Skeletal muscle cell (primary cell): ENCODE measurements around the gene MGLL.
A peak's percentile ranks its signal among the peaks of the same experiment; 100 is the strongest.

Experiments
- DNase-seq: peaks from one replicate; pipeline ENCODE4 v3.0.0-alpha.2; 2010; ENCODE audit warnings: low read depth
- H3K4me3 ChIP-seq: 2 replicates; pipeline ENCODE4 v1.5.1; 2011; ENCODE audit warnings: low read depth, mild to moderate bottlenecking, control low read depth, low read length, moderate library complexity

MGLL gene

DNA sequence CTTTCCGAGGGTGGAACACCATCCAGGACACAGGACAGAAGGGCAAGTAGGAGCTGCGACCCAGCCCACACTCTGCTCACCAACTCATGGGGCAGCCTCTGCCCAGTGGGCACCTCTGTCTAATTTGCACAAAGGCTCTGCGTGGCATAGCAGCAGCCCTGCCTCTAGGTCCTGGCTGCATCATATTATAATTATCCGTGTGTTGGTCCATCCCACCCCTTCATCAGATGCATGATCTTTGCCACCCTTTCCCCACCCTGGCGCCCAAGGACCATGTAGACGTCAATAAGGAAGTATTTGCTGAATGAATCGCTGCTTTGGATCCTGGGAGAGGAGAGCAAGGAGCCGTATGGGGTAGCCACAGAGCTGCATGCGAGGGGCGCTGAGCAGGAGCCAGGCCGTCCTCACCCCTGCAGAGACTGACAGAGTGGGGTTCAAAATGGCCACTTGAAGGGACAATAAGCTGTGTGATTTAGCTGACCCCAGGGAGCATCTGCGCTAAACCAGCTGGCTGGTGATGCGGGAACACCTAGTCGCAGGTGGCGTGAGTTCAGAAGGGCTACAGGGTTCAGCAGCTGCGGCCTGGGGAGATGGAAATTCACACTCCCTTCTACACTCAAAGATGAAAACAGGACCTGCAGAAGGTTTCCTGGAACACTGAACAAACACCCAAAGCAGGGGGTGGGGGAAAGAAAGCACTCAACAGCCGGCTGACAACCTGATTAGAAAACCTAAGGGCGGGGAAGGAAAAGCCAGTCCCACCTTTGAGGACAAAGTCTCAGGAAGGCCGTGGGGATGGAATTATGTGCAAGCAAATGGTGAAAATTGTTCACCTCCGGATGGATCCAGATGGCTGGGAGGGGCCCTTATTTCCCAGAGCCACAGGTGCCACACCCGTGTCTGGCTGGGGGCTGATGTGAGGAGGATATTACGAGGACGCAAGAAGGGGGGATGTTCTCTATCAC lies 6.4 kb downstream of the MGLL start:
- no peak for DNase-seq
- no peak overlapping the region for H3K4me3 ChIP-seq

DNA sequence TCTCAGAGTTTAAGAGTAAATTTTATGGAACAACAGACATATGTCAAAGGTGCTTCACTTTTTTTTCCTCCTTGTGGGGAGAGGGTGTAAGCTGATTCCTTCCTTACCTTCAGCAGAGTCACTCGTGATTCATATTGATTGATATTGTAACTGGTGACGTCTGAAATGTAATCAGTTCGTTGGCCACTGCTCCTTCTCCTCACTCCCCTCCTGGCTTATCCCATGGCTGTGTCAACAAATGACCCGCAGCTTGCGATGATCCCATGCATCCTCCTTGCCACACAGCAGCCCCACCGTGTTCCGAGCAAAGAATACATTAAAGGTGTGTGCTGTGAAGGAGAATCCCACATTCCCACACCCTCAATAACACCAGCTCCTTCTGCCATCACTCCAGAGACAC lies 7.3 kb downstream of the MGLL start:
- no peak for DNase-seq
- H3K4me3 ChIP-seq, result no peak overlapping the region

DNA sequence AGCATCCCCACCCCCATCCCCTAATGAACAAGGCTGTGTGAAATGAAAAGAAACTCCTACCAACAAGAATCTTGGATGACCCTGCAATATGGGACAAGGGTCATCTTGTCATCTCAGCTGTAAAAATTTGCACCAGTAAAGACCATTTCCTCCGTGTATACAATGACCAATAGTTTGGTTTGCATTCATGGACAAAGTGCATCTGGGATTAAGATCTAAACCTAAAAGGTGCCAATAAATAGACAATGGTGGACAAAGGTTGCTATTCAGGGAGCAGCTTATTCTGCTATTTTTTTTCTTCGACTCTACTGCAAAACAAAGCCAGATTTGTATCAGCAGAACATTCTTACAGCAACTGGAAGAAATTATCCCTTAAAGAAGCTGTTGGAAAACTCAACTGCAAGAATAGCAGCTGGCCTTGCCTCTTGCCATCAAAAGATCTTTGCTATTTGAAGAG lies 8.0 kb downstream of the MGLL start:
- no peak for DNase-seq
- H3K4me3 ChIP-seq, result no peak overlapping the region

DNA sequence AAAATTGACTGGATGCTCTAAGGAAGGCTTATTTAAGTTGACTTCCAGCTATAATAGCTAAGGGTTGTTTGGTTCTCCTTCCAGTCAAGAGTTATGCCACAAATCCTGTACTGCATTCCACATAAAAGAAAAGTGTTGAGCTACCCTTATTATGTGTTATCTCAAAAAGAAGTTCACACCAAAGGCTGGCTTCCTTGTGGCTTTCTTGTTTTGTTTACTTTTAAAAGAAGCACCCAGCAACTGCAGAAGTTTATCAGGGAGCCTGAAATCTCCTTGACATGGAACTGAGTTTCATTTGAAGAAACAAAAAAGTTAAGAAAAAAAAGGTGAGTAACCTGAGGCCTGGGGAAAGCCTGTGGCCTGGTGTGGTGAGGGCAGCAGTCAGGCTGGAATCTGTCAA lies 10.2 kb downstream of the MGLL start:
- no peak overlapping the region for H3K4me3 ChIP-seq
- DNase-seq, result no peak

DNA sequence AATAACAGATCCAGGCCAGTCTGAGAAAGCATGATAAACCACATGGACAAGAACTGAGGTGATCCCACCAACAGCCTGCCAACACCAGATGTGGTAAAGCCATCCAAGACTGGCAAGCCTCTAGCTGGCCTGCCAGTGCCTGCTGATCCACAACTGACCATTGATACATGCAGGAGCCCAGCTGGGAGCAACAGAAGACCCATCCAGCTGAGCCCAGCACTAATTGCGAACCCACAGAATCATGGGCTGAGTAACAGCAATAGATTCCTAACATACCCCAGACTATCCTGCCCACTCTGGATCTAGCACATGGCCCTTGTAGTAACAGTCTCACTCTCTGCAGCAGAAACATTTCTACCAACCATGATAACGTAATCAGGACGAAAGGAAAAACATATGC lies 10.6 kb downstream of the MGLL start:
- H3K4me3 ChIP-seq, result no peak overlapping the region
- no peak for DNase-seq

DNA sequence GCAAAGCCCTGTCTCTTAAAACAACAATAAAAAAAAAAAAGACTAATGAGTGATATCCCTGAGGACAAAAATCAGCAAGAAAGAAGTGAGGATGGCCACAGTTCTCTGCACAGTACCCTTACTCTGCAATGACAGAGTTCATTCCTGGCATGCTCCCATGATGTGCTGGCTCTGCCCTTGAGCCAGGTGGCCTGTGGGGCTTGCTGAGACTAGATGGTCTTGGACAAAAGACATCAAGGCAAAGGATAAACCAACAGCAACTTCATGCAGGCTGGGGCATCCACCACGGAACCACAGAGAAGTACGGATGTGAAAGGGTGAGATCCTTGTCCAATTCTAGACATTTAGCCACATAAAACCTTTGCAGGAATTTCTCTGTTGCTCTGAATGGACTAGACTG lies 12.7 kb downstream of the MGLL start:
- no peak for DNase-seq
- no peak overlapping the region for H3K4me3 ChIP-seq

DNA sequence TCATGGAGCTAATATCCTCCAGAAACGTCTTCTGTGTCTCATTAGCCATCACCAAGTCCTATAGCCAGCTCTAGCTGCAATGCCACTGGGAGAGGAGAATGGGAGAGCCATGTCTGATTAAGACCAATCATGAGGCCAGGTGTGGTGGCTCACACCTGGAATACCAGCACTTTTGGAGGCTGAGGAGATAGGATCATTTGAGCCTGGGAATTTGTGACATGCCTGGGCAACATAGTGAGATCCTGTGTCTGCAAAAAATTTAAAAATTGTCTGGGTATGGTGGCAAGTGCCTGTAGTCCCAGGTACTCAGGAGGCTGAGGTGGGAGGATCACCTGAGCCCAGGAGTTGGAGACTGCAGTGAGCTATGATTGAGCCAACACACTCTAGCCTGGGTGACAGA lies 13.1 kb downstream of the MGLL start:
- H3K4me3 ChIP-seq, result no peak overlapping the region
- no peak for DNase-seq

DNA sequence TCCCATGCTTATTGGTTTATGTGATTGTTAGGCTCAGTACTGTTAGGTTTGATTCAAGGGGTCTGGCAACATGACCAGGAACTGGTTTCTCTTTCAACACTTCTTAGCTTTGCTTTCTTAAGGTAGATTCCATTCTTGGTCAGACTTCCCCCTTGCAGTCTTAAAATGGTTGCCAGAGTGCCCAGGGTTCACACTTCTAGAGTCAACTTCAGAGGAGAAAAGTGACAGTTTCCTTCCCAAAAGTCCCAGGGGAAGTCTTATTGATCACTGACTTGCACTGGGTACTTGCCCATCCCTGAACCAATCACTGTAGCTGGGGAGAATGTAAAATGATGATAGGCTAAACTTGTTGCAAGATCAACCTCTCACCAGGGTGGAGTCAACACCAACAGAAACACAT lies 14.1 kb downstream of the MGLL start:
- DNase-seq, result no peak
- H3K4me3 ChIP-seq, result no peak overlapping the region

DNA sequence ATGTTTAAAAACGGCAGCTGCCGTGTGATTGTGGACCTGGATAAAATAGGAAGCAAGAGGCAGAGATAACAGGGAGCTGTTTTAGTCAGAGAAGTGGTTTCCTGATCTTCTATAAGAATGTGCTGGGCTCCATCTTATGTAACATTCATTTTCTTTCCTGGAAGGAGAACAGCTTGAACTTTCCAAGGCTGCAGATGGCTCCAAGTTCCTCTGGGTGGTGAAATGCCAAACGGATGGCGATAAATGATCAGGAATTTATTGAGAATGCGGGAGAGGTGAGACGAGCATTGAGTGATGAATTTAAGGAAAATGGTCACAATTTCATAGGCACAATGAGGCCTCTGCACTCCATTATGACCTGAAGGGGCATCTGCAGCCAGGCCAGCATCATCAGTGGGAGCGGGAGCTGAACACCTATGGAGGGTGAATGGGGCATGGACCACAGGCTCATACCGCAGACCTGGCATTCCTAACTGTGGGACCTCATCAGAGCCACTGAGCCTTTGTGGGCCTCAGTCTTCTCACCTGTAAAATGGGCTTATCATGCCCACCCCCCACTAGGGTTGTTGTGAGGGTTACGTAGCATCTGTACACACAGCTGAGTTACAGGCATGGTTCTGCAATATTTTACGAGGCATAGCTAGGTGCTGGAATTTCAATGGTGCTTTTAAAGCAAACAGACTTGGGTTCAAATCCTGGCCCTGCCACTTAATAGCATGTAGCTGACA lies 17.1 kb downstream of the MGLL start:
- H3K4me3 ChIP-seq, result no peak overlapping the region
- no peak for DNase-seq

DNA sequence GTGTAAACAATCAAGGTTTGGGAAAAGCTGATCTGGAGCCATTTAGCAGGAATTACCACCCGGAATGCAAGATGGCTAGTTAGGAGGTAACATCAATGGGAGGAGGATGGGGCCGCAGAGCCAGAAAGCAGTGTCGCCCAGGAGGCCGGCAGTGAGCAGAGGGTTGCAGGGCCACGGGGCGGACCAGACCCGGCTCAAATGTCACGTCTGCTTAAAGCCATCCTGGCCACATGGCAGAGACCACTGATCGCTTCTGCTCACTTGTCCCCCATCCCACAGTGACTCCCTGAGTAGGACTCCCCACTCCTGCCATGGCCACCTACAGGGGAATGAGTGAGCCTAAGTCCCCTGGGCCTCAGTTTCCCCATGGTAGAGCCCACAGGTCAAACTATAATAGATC lies 18.2 kb downstream of the MGLL start:
- no peak overlapping the region for H3K4me3 ChIP-seq
- no peak for DNase-seq

DNA sequence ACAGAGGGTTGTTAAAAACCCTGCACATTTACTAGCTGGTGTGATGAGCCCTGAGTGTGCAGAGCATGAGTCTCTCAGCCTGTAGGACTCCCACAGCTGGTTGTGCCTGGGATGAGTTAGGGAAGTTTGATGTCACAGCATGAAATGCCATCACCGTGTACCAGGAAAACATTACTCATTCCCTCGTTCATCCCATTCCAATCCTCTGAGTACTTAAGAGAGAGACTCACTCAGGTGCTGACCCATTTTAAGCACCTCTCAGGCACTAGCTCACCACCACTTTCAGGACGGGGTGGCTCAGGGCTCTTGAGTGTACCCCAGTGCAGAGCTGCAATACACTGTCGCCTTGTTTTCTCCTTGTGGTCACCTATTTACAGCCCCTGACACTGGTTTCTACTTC lies 18.7 kb downstream of the MGLL start:
- DNase-seq, result peak; percentile 83
- H3K4me3 ChIP-seq, result no peak overlapping the region

DNA sequence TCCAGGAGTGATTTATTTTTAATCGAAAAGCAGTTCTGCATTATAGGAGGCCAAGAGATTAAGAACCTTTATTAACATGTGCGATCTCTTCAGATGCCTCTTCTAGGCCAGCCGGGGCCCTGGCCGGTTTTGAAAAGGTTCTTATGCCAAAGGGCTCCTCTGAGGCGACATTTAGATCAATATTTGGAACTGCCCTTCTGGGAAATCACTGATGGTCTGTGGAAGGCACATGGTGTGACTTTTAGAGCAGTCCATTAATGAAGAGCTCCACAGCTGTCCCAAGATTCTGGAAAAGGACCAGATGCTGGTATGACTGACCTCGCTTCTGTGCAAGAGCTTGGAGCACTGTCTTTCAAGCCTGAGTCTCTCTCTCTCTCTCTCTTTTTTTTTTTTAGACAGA lies 19.7 kb downstream of the MGLL start:
- no peak overlapping the region for H3K4me3 ChIP-seq
- no peak for DNase-seq

DNA sequence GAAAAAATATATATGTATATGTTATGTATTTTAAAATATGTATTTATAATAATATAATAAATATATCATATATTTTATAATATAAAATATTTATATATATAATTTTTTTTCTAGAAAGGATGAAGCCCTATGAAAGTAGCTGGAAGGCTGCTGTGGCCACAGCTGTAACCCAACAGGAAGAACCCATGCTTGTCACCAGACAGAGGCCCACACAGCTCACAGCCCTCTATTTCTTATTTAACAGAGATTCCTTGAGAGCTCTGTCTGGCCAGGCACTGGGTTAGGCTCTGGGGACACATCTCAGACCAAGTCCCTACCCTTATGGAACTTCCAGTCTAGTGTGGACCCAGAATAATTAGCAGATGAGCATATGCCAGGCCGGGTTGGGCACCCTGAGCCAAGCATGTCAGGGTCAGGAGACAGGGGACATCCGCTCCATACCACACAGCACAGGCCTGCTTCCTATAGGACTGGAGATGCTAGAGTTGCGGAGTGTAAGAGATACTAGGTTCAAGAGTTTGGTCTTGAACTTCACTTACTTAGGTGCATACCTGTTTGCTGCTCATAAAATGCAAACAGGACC lies 20.5 kb downstream of the MGLL start:
- DNase-seq, result no peak

DNA sequence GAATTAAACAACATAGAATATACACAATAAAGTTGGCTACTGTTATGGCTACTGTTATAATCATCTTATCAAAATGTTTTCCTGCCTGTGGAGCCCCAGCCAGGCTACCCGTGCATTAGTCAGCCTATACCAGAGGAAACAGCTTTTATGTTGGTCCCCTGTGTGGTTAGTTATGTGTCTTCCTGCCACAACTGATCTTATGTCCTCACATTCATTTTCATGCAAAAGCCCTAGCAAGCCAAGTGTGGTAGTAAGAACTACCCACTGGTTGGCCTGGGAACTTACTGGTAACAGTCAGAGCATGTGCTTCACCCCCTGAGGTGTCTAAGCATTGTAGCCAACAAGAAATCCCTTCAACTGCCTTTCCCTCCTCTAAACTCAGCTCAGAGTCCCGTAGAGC lies 21.8 kb downstream of the MGLL start:
- DNase-seq, result no peak
- no peak overlapping the region for H3K4me3 ChIP-seq

More for the DNA sequence above, 20.5 kb downstream of the MGLL start:
- no peak overlapping the region for H3K4me3 ChIP-seq

DNA sequence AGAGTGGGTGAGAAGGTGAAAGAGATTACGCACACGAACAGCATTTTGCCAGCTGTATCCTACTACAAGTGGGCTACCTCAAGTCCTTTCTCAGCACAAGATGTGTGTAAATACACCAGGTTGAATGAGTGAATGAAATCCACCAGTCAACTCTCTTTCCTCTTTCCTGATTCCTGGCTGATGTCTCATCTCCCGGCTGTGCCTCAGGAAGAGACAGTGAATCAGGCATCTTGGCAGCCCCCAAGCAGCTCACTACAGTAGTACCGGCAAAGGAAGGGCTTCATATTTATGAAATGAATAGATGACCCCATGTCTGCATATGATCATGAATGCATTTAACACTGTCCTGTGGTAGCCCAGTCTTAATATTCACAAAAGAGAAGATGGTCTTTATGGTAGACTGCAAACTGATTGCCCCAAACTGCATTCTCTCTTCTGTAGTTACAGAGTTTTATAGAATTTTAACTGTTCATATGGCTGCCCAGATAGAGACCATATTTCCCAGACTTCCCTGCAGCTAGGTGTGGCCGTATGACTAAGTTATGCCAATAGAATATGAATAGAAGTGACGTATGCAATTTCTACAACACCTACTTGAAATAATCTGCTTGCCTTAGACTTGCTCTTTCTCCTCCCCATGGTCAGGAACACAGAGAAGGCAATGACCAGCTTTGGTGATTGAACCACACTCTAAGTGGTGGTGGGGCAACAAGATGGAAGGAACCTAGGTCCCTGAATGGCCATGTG lies 22.7 kb downstream of the MGLL start:
- DNase-seq, result peak; percentile 77
- no peak overlapping the region for H3K4me3 ChIP-seq

DNA sequence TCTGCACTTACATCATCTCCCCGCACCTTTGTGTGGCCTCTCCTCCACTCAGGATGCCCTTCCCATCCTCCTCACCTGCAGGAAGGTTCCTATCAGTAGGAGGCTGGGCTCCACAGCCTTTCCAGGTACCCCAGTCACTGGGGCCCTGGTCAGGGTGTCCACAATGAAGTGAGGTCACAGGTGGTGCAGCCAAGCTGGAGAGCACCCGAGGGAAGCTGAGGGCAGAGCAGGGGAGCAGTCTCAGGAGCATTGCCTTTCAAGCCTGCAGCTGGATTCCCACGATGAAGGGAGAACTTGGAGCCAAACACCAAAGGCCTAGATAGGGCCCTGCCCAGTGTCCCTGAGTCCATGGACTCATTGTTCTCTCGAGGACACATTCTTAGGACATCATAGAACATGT lies 23.6 kb downstream of the MGLL start:
- no peak overlapping the region for H3K4me3 ChIP-seq
- DNase-seq, result no peak

DNA sequence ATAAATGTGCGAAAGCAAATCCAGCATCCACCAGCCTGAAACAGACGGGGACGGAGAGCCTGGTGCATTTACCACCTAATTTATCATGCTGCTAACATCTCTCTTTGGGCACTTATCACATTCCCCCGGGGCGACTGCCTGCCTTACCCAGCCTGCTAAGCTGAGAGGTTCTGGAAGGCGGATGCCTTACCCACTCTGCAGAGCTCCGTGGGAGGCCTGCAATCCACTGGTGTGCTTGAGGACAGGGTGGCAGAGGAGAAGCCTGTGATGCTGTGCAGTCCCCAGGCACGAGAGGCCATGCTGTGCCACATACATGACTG lies 25.5 kb downstream of the MGLL start:
- no peak for DNase-seq
- no peak overlapping the region for H3K4me3 ChIP-seq

DNA sequence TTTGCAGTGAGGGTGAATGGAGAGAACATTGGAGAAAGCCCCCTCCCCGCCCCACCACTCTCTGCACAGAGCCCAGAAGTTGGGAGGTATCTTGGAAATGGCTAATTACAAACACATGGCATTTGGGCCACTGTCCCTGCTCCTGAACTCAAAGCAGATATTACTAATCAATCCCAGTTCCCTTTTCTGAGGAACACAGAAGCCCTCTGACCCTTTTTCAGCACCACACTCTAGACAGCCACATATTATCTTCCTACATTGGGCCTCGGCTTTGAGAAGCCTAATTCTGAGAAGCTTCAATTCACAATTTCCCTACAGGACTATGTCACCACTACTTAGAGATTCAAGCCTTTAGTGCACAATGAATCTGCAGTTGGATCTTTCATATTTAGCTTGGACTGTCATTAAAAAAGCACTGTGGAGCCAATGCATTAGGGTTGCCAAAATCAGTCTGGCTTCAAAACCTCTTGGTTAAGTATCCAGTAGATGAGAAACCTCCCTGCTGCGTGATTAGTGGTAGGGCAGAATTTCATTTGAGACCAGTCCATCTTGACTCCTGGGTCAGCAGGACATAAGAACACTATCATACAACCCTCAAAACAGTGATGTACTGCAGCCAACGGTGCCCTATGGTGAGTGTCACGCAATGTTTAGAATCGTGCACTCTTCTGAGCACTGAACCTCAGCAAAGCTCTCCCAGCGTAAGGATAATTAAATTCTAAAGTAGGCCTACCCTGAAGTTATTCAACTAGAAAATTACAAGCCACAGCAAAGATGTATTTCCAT lies 26.1 kb downstream of the MGLL start:
- DNase-seq, result no peak

DNA sequence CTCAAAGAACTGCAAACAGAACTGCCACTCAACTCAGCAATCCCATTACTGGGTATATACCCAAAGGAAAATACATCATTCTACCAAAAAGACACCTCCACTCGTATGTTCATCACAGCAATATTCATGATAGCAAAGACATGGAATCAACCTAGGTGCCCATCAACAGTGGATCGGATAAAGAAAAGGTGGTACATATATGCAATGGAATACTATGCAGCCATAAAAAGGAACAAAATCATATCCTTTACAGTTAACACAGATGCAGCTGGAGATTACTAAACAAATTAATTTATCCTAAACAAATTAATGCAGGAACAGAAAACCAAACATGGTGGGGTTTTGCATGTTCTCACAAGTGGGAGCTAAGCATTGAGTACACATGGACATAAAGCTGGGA lies 27.3 kb downstream of the MGLL start:
- no peak overlapping the region for H3K4me3 ChIP-seq
- no peak for DNase-seq

More for the DNA sequence above, 26.1 kb downstream of the MGLL start:
- H3K4me3 ChIP-seq, result no peak overlapping the region
